GM12891 (cell line): ENCODE results near the gene PPIE.

Experiments used
- POLR2A ChIP-seq: IDR thresholded peaks from 2 replicates; pipeline ENCODE4 v1.6.1; 2011; ENCODE audit warnings: low read depth, low read length, control low read depth
- POLR2AphosphoS5 ChIP-seq: IDR thresholded peaks from 2 replicates; pipeline ENCODE4 v1.6.1; 2011; ENCODE audit warnings: low read depth, low read length, control low read depth
- SPI1 ChIP-seq: IDR thresholded peaks from 2 replicates; pipeline ENCODE4 v1.6.1; 2011; ENCODE audit warnings: low read depth, low read length, control low read depth
- TAF1 ChIP-seq: IDR thresholded peaks from 2 replicates; pipeline ENCODE4 v1.6.1; 2011; ENCODE audit warnings: low read depth, low read length, control low read depth

DNA sequence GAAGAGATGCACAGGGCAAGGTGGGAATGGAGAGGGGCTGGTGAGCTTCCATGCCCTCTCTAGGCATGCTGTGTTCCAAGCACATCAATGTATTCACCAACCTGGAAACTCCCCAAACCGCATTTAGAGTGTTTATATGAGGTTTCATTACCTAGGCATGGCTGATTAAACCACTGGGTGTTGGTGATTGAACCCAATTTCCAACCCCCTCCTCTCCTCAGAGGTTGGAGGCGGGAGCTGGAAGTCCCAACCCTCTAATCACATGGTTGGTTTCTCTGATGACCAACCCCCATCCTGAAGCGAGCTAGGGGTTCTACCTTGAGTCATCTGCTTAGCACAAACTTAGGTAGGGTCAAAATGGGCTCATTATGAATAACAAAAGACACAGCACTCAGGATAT lies 3.0 kb upstream of the PPIE start:
- TF ChIP-seq TAF1 (no peak), POLR2AphosphoS5 (no peak), POLR2A (no peak), SPI1 (no peak)
